ENCODE measurements around the gene GNB4.

- TF ChIP-seq POLR2A (IDR thresholded peaks at IDR 0.05; ENCODE audit: low read depth, low read length) (no peak), POLR2AphosphoS5 (IDR thresholded peaks at IDR 0.05; ENCODE audit: low read depth, low read length) (no peak)
These were observed 52.6 kb downstream of the GNB4 start for GRCh38 chr3:179398574-179399231.
